CD4-positive, alpha-beta memory T cell (primary cell): ENCODE measurements around the gene HTRA1. TPM values are rescaled to one million over a fixed set of nuclear protein-coding genes. Genes with fewer than 3 reads are reported as not detected.
A peak's percentile ranks its signal among the peaks of the same experiment; 100 is the strongest.

Source experiments
- CTCF ChIA-PET: fragments of 350-600 bp; sonication (Branson Sonifier 250); formaldehyde crosslinking; loops from one replicate; lab custom pipeline; 2021; ENCODE audit warnings: inconsistent platforms; ENCODE audit not compliant: partially characterized antibody; lab: Charles Lee
- POLR2A ChIA-PET: fragments of 350-600 bp; sonication (Branson Sonifier 250); formaldehyde crosslinking; loops from one replicate; lab custom pipeline; 2021; ENCODE audit not compliant: partially characterized antibody; lab: Charles Lee
- DNase-seq, 5 donors: peaks; one replicate each; pipeline versions ENCODE4 v3.0.0 to v3.0.0-alpha.2; 2020 to 2022; ENCODE audit warnings: mixed read lengths in 1 of 5
- H3K27ac ChIP-seq: one replicate; pipeline ENCODE4 v1.7.0; 2013; ENCODE audit warnings: low read depth, low read length
- H3K27me3 ChIP-seq: 2 replicates; pipeline ENCODE4 v1.7.0; 2013; ENCODE audit warnings: mild to moderate bottlenecking, low read length, moderate library complexity; ENCODE audit not compliant: insufficient read depth
- H3K36me3 ChIP-seq: 2 replicates; pipeline ENCODE4 v1.7.0; 2013; ENCODE audit warnings: mild to moderate bottlenecking, low read length, moderate library complexity; ENCODE audit not compliant: insufficient read depth
- H3K4me1 ChIP-seq: 2 replicates; pipeline ENCODE4 v1.7.0; 2013; ENCODE audit warnings: mild to moderate bottlenecking, low read length, moderate library complexity; ENCODE audit not compliant: insufficient read depth
- H3K4me3 ChIP-seq, 2 donors: one replicate each; pipeline ENCODE4 v1.7.0; 2013; ENCODE audit warnings: low read length in 2 of 2, mild to moderate bottlenecking in 1 of 2
- H3K9me3 ChIP-seq, 2 donors: one replicate each; pipeline ENCODE4 v1.7.0; 2013; ENCODE audit warnings: low read length in 2 of 2, control low read depth in 1 of 2; ENCODE audit not compliant: control insufficient read depth in 1 of 2
- H3K27ac Mint-ChIP-seq, 7 donors: one replicate each; pipeline ENCODE4 v1.8.0; 2020 to 2021; ENCODE audit warnings: mixed read lengths in 7 of 7, mild to moderate bottlenecking in 6 of 7, inconsistent platforms in 3 of 7, moderate library complexity in 3 of 7
- H3K27me3 Mint-ChIP-seq, 2 donors: one replicate each; pipeline ENCODE4 v1.8.0; 2020 to 2021; ENCODE audit warnings: mixed read lengths in 2 of 2
- H3K36me3 Mint-ChIP-seq, 2 donors: one replicate each; pipeline ENCODE4 v1.8.0; 2020 to 2021; ENCODE audit warnings: mixed read lengths in 2 of 2, inconsistent platforms in 1 of 2, mild to moderate bottlenecking in 1 of 2
- H3K4me1 Mint-ChIP-seq, 4 donors: one replicate each; pipeline ENCODE4 v1.8.0; 2020 to 2021; ENCODE audit warnings: mixed read lengths in 4 of 4, mild to moderate bottlenecking in 1 of 4
- H3K4me3 Mint-ChIP-seq, 8 donors: one replicate each; pipeline ENCODE4 v1.8.0; 2020 to 2021; ENCODE audit warnings: mixed read lengths in 8 of 8, mild to moderate bottlenecking in 7 of 8, moderate library complexity in 6 of 8, inconsistent platforms in 3 of 8
- H3K9me3 Mint-ChIP-seq, 8 donors: one replicate each; pipeline ENCODE4 v1.8.0; 2020 to 2021; ENCODE audit warnings: mixed read lengths in 8 of 8, mild to moderate bottlenecking in 5 of 8, inconsistent platforms in 3 of 8, moderate library complexity in 1 of 8
- intact Hi-C: fragments of 100-400 bp; cut with micrococcal nuclease; formaldehyde crosslinking; loops from one replicate; pipeline ENCODE4 v1.15.1; 2023
- polyA plus RNA-seq, 2 donors: library from polyadenylated mRNA; unstranded; fragments of 300-500 nt; fragmentation: Illumina TruSeq; gene quantifications; one replicate each; pipeline ENCODE4 v1.2.3, GENCODE V29; 2021
- total RNA-seq, 2 experiments: library from RNA; stranded (reverse); gene quantifications; one replicate each; pipeline ENCODE4 v1.2.3, GENCODE V29; 2021

Gene HTRA1
- total and polyA plus RNA-seq, 4 experiments from 2014 or later = 0.17 to 0.21 TPM; not detected in 2

DNA sequence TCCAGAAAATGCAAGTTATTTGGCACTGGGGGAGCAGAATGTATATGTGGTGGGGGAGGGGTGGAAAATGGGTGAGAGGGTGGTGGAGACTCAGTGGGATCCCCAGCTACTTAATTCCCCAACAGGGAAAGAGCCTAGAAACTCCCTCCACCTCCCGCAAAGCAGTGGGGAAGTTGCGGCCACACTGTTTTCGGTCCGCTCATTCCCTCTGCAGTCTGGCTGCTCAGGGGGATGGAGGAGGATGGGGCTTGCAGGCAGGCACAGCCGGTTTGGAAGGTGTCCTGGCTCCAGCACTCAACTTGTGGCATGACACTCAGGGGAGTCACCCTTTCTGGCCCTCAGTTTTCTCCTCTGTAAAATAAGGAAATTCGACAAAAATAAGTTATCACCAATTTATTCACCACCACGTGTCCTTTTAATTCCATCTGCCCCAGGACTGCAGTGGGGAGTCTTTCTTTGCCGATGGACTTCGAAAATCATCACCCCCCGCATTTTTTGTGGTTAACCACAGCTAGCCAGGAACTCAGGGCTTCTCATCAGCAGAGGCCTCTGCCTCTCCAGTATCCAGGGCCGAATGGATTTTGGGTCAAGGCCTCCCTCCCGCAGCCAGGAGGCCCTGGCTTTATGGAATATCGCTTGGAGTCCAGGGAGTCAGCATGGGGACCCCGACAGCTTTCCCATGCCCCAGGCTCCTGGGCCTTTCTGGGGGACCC, 1.6 kb upstream of the HTRA1 start:
- H3K4me1 Mint-ChIP-seq = peaks cover 10 to 32% (median 20%) of the 10 kb centered on the region in 4 donors
- H3K27ac Mint-ChIP-seq = no peak overlapping the region
- H3K36me3 ChIP-seq = no peaks in the 10 kb centered on the region
- DNase-seq = no peak
- H3K27me3 Mint-ChIP-seq = peaks cover 23 to 40% of the 10 kb centered on the region in 2 donors
- H3K27ac ChIP-seq = no peak overlapping the region
- intact Hi-C loops = loop anchor here (5.0 kb wide), 1 partner anchor 58 kb away; no protein-coding TSS in a partner anchor
- H3K9me3 ChIP-seq = no peaks in the 10 kb centered on the region
- ChIA-PET POLR2A (no interaction called here), CTCF (no interaction called here)
- H3K4me1 ChIP-seq = peaks cover 25% of the 10 kb centered on the region
- no peaks in the 10 kb centered on the region for H3K9me3 Mint-ChIP-seq
- peak overlapping the region in 6 of 8 donors; percentile 27 to 64 (median 40) for H3K4me3 Mint-ChIP-seq
- peaks cover 28% of the 10 kb centered on the region for H3K27me3 ChIP-seq
- peaks cover 0 to 4% of the 10 kb centered on the region in 2 donors for H3K36me3 Mint-ChIP-seq
- H3K4me3 ChIP-seq = no peak overlapping the region

- peaks cover 10 to 35% (median 20%) of the 10 kb centered on the region in 4 donors for H3K4me1 Mint-ChIP-seq
- H3K4me3 ChIP-seq = peak overlapping the region; percentile 22 to 41
- CTCF ChIA-PET = no interaction called here
Observed at GRCh38 chr10:122460891-122461293, 461 bp upstream of the HTRA1 start.

GRCh38 chr10:122461729-122462532, 578 bp downstream of the HTRA1 start:
- POLR2A ChIA-PET = no interaction called here
- no peaks in the 10 kb centered on the region for H3K9me3 Mint-ChIP-seq
- H3K27ac ChIP-seq = no peak overlapping the region

More at GRCh38 chr10:122460891-122461293, 461 bp upstream of the HTRA1 start:
- no peak for DNase-seq
- Mint-ChIP-seq H3K27ac (no peak overlapping the region), H3K36me3 (peaks cover 0 to 4% of the 10 kb centered on the region in 2 donors), H3K4me3 (peak overlapping the region; percentile 27 to 82 (median 70)), H3K9me3 (no peaks in the 10 kb centered on the region), H3K27me3 (peaks cover 27 to 37% of the 10 kb centered on the region in 2 donors)
- intact Hi-C loops = loop anchor here (5.0 kb wide), 1 partner anchor 56 kb away; no protein-coding TSS in a partner anchor
- no peak overlapping the region for H3K27ac ChIP-seq
- no peaks in the 10 kb centered on the region for H3K36me3 ChIP-seq
- H3K27me3 ChIP-seq = peaks cover 28% of the 10 kb centered on the region
- no peaks in the 10 kb centered on the region for H3K9me3 ChIP-seq
- POLR2A ChIA-PET = no interaction called here
- peaks cover 25% of the 10 kb centered on the region for H3K4me1 ChIP-seq

GRCh38 chr10:122462533-122463465, 1.4 kb downstream of the HTRA1 start:
- H3K4me3 Mint-ChIP-seq = peak overlapping the region; percentile 82 to 89 (median 87)
- Histone ChIP-seq H3K4me3 (peak overlapping the region; percentile 29 to 41), H3K27me3 (peaks cover 28% of the 10 kb centered on the region), H3K27ac (no peak overlapping the region), H3K4me1 (peaks cover 25% of the 10 kb centered on the region), H3K9me3 (no peaks in the 10 kb centered on the region), H3K36me3 (no peaks in the 10 kb centered on the region)
- H3K27ac Mint-ChIP-seq = peak overlapping the region in 2 of 7 donors; percentile 22 to 73
- H3K36me3 Mint-ChIP-seq = peaks cover 0 to 4% of the 10 kb centered on the region in 2 donors
- peaks cover 10 to 35% (median 20%) of the 10 kb centered on the region in 4 donors for H3K4me1 Mint-ChIP-seq
- POLR2A ChIA-PET = no interaction called here
- CTCF ChIA-PET = no interaction called here
- peak in 2 of 5 donors; percentile 10 to 16 for DNase-seq
- intact Hi-C loops = loop anchor here (5.0 kb wide), 1 partner anchor 55 kb away; no protein-coding TSS in a partner anchor
- peaks cover 27 to 30% of the 10 kb centered on the region in 2 donors for H3K27me3 Mint-ChIP-seq
- no peaks in the 10 kb centered on the region for H3K9me3 Mint-ChIP-seq

More at GRCh38 chr10:122461729-122462532, 578 bp downstream of the HTRA1 start:
- Histone ChIP-seq H3K9me3 (no peaks in the 10 kb centered on the region), H3K27me3 (peaks cover 28% of the 10 kb centered on the region), H3K36me3 (no peaks in the 10 kb centered on the region), H3K4me1 (peaks cover 25% of the 10 kb centered on the region), H3K4me3 (peak overlapping the region in 1 of 2 donors; percentile 41)
- CTCF ChIA-PET = no interaction called here
- intact Hi-C loops = loop anchor here (5.0 kb wide), 1 partner anchor 55 kb away; no protein-coding TSS in a partner anchor
- H3K36me3 Mint-ChIP-seq = peaks cover 0 to 4% of the 10 kb centered on the region in 2 donors
- peak in 2 of 5 donors; percentile 9 for DNase-seq
- peaks cover 27 to 37% of the 10 kb centered on the region in 2 donors for H3K27me3 Mint-ChIP-seq
- H3K4me3 Mint-ChIP-seq = peak overlapping the region; percentile 82 to 89 (median 87)
- peak overlapping the region in 1 of 7 donors; percentile 73 for H3K27ac Mint-ChIP-seq
- peaks cover 10 to 35% (median 20%) of the 10 kb centered on the region in 4 donors for H3K4me1 Mint-ChIP-seq

DNA sequence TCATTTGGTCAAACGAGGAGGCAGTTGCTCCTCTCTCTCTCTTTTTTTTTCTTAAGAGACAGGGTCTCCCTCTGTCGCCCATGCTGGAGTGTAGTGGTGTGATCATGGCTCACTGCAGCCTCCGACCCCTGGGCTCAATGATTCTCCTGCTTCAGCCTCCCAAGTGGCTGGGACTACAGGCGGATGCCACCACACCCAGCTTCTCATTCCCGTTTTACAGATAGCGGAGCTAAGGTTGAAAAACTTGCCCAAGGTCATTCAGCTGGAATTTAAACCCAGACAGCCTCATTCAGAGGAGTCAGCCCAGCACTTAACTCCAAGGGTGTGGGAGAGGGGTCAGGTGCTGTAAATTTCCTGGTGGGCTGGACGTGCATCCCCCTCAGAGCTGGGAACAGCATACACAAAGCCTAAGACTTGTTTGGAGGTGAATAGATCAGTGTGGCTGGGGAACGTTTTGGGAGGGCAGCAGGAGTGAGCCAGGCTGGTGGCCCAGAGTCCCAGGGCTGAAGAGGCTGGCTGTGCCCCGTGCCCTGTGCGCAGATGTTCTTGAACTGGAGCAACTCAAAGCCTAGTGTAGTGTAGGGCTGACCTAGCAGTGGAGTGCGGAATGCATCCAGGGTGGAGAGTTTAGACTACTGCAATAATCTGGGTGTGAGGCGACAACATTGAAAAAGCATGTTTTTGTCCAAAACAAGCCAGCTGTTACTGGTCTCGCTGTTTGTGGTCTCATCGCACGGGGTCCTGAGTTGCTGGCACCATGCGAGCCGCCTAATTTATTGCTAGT, 2.3 kb downstream of the HTRA1 start:
- ChIA-PET POLR2A (no interaction called here), CTCF (no interaction called here)
- peaks cover 10 to 35% (median 20%) of the 10 kb centered on the region in 4 donors for H3K4me1 Mint-ChIP-seq
- no peaks in the 10 kb centered on the region for H3K36me3 ChIP-seq
- peaks cover 23 to 30% of the 10 kb centered on the region in 2 donors for H3K27me3 Mint-ChIP-seq
- peaks cover 0 to 4% of the 10 kb centered on the region in 2 donors for H3K36me3 Mint-ChIP-seq
- peaks cover 21% of the 10 kb centered on the region for H3K27me3 ChIP-seq
- H3K27ac ChIP-seq = no peak overlapping the region
- no peak for DNase-seq
- H3K9me3 Mint-ChIP-seq = no peaks in the 10 kb centered on the region
- no peaks in the 10 kb centered on the region for H3K9me3 ChIP-seq
- no peak overlapping the region for H3K27ac Mint-ChIP-seq
- no peak overlapping the region for H3K4me3 ChIP-seq
- H3K4me3 Mint-ChIP-seq = peak overlapping the region; percentile 55 to 89 (median 87)
- peaks cover 25% of the 10 kb centered on the region for H3K4me1 ChIP-seq
- intact Hi-C loops = loop anchor here (5.0 kb wide), 1 partner anchor 54 kb away; no protein-coding TSS in a partner anchor

- peaks cover 10 to 33% (median 17%) of the 10 kb centered on the region in 4 donors for H3K4me1 Mint-ChIP-seq
- no peaks in the 10 kb centered on the region for H3K9me3 Mint-ChIP-seq
- no peak overlapping the region for H3K4me3 Mint-ChIP-seq
- no peak overlapping the region for H3K27ac Mint-ChIP-seq
- peaks cover 0 to 4% of the 10 kb centered on the region in 2 donors for H3K36me3 Mint-ChIP-seq
- intact Hi-C loops = loop anchor here (5.0 kb wide), 1 partner anchor 53 kb away; no protein-coding TSS in a partner anchor
- H3K27me3 Mint-ChIP-seq = peaks cover 20 to 29% of the 10 kb centered on the region in 2 donors
- POLR2A ChIA-PET = no interaction called here
- CTCF ChIA-PET = no interaction called here
- Histone ChIP-seq H3K4me1 (peaks cover 25% of the 10 kb centered on the region), H3K27me3 (peaks cover 16% of the 10 kb centered on the region), H3K4me3 (no peak overlapping the region), H3K36me3 (no peaks in the 10 kb centered on the region), H3K27ac (no peak overlapping the region), H3K9me3 (no peaks in the 10 kb centered on the region)
- DNase-seq = no peak
Observed at GRCh38 chr10:122464250-122464510, 2.8 kb downstream of the HTRA1 start.
